HepG2 (cell line): ENCODE results near the gene IQCN. TPM values are rescaled to one million over a fixed set of nuclear protein-coding genes. Genes with fewer than 3 reads are reported as not detected.

Experiments used
- ATAC-seq: fragments of 200-7000 bp; cut with Tn5 transposase; 3 replicates; pipeline ENCODE4 v1.9.1; 2020; ENCODE audit warnings: mild to moderate bottlenecking, moderate library complexity
- BruUV-seq: library from RNA; stranded (reverse); fragments of 400-500 nt; replicated peaks from 2 replicates; lab custom pipeline; 2021; lab: Mats Ljungman, UMichigan
- CTCF ChIA-PET: fragments of 300-600 bp; formaldehyde crosslinking; extraction: SDS; loops from one replicate; lab custom pipeline; 2021; ENCODE audit warnings: low total read pairs, inconsistent platforms, low intra/inter-chr PET ratio; lab: Yijun Ruan, JAX
- POLR2A ChIA-PET: fragments of 350-600 bp; sonication (Branson Sonifier 250); formaldehyde crosslinking; loops from one replicate; lab custom pipeline; 2020; ENCODE audit warnings: antibody characterized with exemption, inconsistent platforms; lab: Yijun Ruan, JAX
- DNase-seq: peaks from one replicate; pipeline ENCODE4 v3.0.0-alpha.2; 2015; ENCODE audit warnings: low spot score
- FAIRE-seq: peaks from 3 replicates; lab custom pipeline; 2011; peaks lifted over from hg19 to GRCh38; lab: Jason Lieb, UNC
- H2AFZ ChIP-seq: one replicate; pipeline ENCODE4 v1.6.1; 2011; ENCODE audit warnings: low read length, inconsistent platforms
- H3K27ac ChIP-seq: fragments of 300-600 bp; 3 replicates; pipeline ENCODE4 v1.8.0; 2011; ENCODE audit warnings: mixed run types, mild to moderate bottlenecking, mixed read lengths, low read length, inconsistent platforms; ENCODE audit not compliant: insufficient read depth; ENCODE audit errors: extremely low read length
- H3K27me3 ChIP-seq, 2 experiments: fragments of 200-600 bp in 1 of 2; 2 replicates in 1 of 2; 3 replicates in 1 of 2; pipeline versions ENCODE4 v1.6.0 to v1.8.0; 2011; ENCODE audit warnings: low read length in 2 of 2, mild to moderate bottlenecking in 2 of 2, moderate library complexity in 2 of 2, inconsistent platforms in 1 of 2; ENCODE audit not compliant: insufficient read depth in 2 of 2, control insufficient read depth in 1 of 2
- H3K36me3 ChIP-seq, 2 experiments: fragments of 200-600 bp in 1 of 2; replicated peaks in 1 of 2; 2 replicates in 1 of 2; 3 replicates in 1 of 2; pipeline versions ENCODE4 v1.5.1 to v1.8.0; 2011; ENCODE audit warnings: low read length in 2 of 2, inconsistent platforms in 1 of 2; ENCODE audit not compliant: insufficient read depth in 2 of 2, control insufficient read depth in 1 of 2
- H3K4me1 ChIP-seq: 2 replicates; pipeline ENCODE4 v1.5.1; 2012; ENCODE audit warnings: low read length, inconsistent platforms; ENCODE audit not compliant: insufficient read depth
- H3K4me2 ChIP-seq: 2 replicates; pipeline ENCODE4 v1.6.0; 2011; ENCODE audit warnings: low read depth, low read length, inconsistent platforms
- H3K4me3 ChIP-seq, 3 experiments: fragments of 200-600 bp in 1 of 3; sonication (generic), shearing (Covaris generic) in 1 of 3; replicated peaks in 1 of 3; 2 replicates each; pipeline ENCODE4 v1.5.1; 2011 to 2016; ENCODE audit warnings: low read length in 3 of 3, inconsistent platforms in 2 of 3, low read depth in 2 of 3, mild to moderate bottlenecking in 2 of 3, control low read depth in 1 of 3, mixed read lengths in 1 of 3; ENCODE audit not compliant: insufficient read depth in 1 of 3
- H3K79me2 ChIP-seq: one replicate; pipeline ENCODE4 v1.6.1; 2011; ENCODE audit warnings: low read length, inconsistent platforms; ENCODE audit not compliant: insufficient read depth
- H3K9ac ChIP-seq: 2 replicates; pipeline ENCODE4 v1.6.0; 2011; ENCODE audit warnings: mild to moderate bottlenecking, low read depth, low read length, inconsistent platforms; ENCODE audit not compliant: insufficient read depth
- H3K9me3 ChIP-seq: 2 replicates; pipeline ENCODE4 v1.5.1; 2012; ENCODE audit warnings: mild to moderate bottlenecking, low read length
- H4K20me1 ChIP-seq: 2 replicates; pipeline ENCODE4 v1.6.0; 2011; ENCODE audit warnings: inconsistent platforms, mild to moderate bottlenecking, low read length, moderate library complexity; ENCODE audit not compliant: insufficient read depth
- AGO2 ChIP-seq: fragments of 200-400 bp; formaldehyde crosslinking; optimal IDR thresholded peaks from 2 replicates; pipeline ENCODE3; 2017; ENCODE audit warnings: mild to moderate bottlenecking, low read depth, low read length, moderate library complexity
- HNRNPL ChIP-seq: fragments of 200-400 bp; formaldehyde crosslinking; IDR thresholded peaks from 2 replicates; pipeline ENCODE4 v1.6.1; 2017; ENCODE audit warnings: mild to moderate bottlenecking, low read depth, low read length
- RBM39 ChIP-seq: fragments of 200-400 bp; formaldehyde crosslinking; IDR thresholded peaks from one replicate; pipeline ENCODE4 v1.6.1; 2018; ENCODE audit warnings: antibody characterized with exemption, mild to moderate bottlenecking, low read depth, low read length; ENCODE audit not compliant: poor library complexity, severe bottlenecking
- ZC3H13 ChIP-seq: sonication (generic); formaldehyde crosslinking; IDR thresholded peaks from 2 replicates; pipeline ENCODE4 v1.8.1; 2023; ENCODE audit warnings: mild to moderate bottlenecking, missing genetic modification reagents, moderate library complexity
- ZNF17 ChIP-seq: sonication (generic); formaldehyde crosslinking; IDR thresholded peaks from 2 replicates; pipeline ENCODE4 v1.5.0; 2020; ENCODE audit warnings: mild to moderate bottlenecking, missing genetic modification reagents
- ZNF282 ChIP-seq: fragments of 450-650 bp; IDR thresholded peaks from 2 replicates; pipeline ENCODE4 v1.6.1; 2018; ENCODE audit not compliant: partially characterized antibody
- ZNF773 ChIP-seq: sonication (generic); formaldehyde crosslinking; IDR thresholded peaks from 2 replicates; pipeline ENCODE4 v1.4.0; 2020; ENCODE audit warnings: missing genetic modification reagents, borderline replicate concordance
- ZSCAN29 ChIP-seq: sonication (generic); formaldehyde crosslinking; conservative IDR thresholded peaks from 2 replicates; pipeline ENCODE4 v1.4.0; 2020; ENCODE audit warnings: mild to moderate bottlenecking, missing genetic modification reagents
- WGBS: methylation state at CpG from one replicate; pipeline ENCODE4 v1.1.6; 2017; ENCODE audit warnings: low lambda C conversion rate; 5-methylcytosine and 5-hydroxymethylcytosine counted together
- in situ Hi-C: cut with HindIII; loops from 2 replicates; pipeline ENCODE4 v1.10.0; 2017; ENCODE audit warnings: low pct_unique_long_range_greater_than_20kb; ENCODE audit not compliant: extremely low pct_ligation_motif_present
- intact Hi-C: fragments of 100-400 bp; cut with micrococcal nuclease; formaldehyde crosslinking; loops from one replicate; pipeline ENCODE4 v1.10.0; 2022; ENCODE audit not compliant: unreplicated experiment
- polyA plus RNA-seq, 8 experiments: library from polyadenylated mRNA; depleted of rRNA in 3 of 8; stranded (reverse) in 7 of 8; unstranded in 1 of 8; fragments of >200 nt; fragmentation: Illumina TruSeq in 4 of 8; extraction: Trizol in 4 of 8; gene quantifications; 2 replicates each; pipeline versions ENCODE4 v1.2.1 to v1.2.3, GENCODE V29; 2011 to 2016; ENCODE audit warnings: low read depth in 4 of 8, missing spikeins in 1 of 8, mixed read lengths in 1 of 8; ENCODE audit not compliant: insufficient read depth in 1 of 8
- total RNA-seq, 5 experiments: library from RNA; depleted of rRNA; stranded (reverse); fragments of >200 nt; fragmentation: Illumina TruSeq; extraction: Trizol; gene quantifications; 2 replicates each; pipeline ENCODE4 v1.2.3, GENCODE V29; 2016; ENCODE audit warnings: low read depth in 1 of 5
- TF ChIP-seq, protein P1 (sequence below): sonication (generic); formaldehyde crosslinking; IDR thresholded peaks from 2 replicates; pipeline ENCODE4; 2020; ENCODE audit warnings: missing genetic modification reagents, mild to moderate bottlenecking, borderline replicate concordance
- TF ChIP-seq, protein P2 (sequence below): sonication (generic); formaldehyde crosslinking; IDR thresholded peaks from 2 replicates; pipeline ENCODE4 v1.5.0; 2020; ENCODE audit warnings: mild to moderate bottlenecking, missing genetic modification reagents, moderate library complexity

The IQCN gene
- total and polyA plus RNA-seq, 2 of the 13 experiments (the other 11 are each of a cell fraction or from before 2014, with no cell fraction given): 0.04 to 0.18 TPM

DNA sequence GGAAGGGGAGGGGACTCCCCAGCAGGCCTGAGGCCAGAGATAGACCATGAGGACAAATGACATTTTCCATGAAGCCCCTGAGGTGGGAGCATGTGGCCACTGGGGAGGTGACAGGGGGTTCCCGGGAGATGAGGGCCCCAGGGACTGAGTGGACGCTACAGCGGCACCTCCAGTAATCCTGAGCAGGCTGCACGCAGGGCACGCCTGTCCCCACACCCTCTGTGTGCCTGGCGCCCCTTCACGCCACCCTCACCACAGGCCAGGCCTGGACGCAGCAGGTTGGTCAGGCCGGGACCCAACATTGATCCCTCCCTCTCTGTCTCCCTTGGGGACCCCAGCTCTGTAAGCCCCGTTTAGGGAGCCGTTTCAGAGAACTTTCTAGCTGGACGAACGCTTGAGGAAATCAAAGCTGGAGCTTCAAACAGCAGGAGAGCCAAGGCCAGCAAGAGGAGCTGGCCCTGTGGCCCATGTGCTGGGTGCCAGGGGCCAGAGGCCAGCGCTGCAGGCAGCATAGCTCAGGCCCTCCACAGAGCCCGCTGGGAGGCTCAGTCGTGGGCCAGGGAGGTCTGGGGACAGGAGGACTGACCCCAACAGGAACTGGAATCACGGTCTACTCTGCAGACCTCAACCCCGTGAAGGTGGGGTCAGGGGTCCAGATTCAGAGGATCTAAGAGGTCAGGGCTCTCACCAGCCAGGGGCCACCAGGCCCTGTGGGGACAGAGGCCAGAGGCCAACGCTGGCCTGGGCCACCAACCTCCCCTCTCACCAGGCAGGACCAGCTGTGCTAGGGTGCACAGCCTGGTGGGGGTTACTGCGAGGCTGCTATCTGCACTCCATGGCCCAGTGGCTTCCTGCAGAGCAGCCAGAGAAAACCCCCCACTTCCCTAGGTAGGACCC, 34.0 kb upstream of the IQCN start (continued):
- TF ChIP-seq, protein P1, sequence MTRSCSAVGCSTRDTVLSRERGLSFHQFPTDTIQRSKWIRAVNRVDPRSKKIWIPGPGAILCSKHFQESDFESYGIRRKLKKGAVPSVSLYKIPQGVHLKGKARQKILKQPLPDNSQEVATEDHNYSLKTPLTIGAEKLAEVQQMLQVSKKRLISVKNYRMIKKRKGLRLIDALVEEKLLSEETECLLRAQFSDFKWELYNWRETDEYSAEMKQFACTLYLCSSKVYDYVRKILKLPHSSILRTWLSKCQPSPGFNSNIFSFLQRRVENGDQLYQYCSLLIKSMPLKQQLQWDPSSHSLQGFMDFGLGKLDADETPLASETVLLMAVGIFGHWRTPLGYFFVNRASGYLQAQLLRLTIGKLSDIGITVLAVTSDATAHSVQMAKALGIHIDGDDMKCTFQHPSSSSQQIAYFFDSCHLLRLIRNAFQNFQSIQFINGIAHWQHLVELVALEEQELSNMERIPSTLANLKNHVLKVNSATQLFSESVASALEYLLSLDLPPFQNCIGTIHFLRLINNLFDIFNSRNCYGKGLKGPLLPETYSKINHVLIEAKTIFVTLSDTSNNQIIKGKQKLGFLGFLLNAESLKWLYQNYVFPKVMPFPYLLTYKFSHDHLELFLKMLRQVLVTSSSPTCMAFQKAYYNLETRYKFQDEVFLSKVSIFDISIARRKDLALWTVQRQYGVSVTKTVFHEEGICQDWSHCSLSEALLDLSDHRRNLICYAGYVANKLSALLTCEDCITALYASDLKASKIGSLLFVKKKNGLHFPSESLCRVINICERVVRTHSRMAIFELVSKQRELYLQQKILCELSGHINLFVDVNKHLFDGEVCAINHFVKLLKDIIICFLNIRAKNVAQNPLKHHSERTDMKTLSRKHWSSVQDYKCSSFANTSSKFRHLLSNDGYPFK (CRISPR knock-in tag): no peak
- TF ChIP-seq ZSCAN29 (CRISPR knock-in tag): no peak

DNA sequence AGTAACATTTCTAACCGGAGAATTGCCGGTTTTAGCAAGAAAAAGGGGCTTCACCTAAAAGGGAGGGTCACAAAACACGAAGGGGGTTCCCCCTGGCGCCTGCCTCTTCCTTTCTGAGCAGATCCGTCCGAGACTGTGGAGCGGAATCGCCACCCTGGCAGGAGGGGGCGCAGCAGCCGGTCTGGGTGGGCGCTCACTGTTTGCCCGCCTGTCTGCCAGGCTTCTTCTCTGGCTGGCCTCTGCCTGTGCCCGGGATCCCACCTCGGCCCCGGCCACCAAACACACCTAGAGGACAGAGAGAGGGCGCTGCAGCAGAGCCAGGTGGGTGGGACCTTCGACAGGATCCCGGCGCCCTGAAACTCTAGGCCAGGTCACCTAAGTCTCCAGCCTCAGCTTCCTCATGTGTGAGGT, 33.0 kb upstream of the IQCN start:
- no TSS peak for BruUV-seq
- Histone ChIP-seq H3K4me2 (no peak overlapping the region), H3K9ac (no peak overlapping the region), H3K79me2 (no peaks in the 10 kb centered on the region), H4K20me1 (no peaks in the 10 kb centered on the region), H3K27me3 (no peaks in the 10 kb centered on the region), H3K4me3 (no peak overlapping the region), H3K27ac (peak overlapping the region; percentile 23), H2AFZ (no peak overlapping the region), H3K9me3 (no peaks in the 10 kb centered on the region), H3K4me1 (peaks cover 63% of the 10 kb centered on the region), H3K36me3 (peaks cover 5 to 25% of the 10 kb centered on the region in 2 experiments; a peak in 3 of 5 replicates)
- FAIRE-seq (no peak), ATAC-seq (no peak), DNase-seq (no peak)
- WGBS: 92% methylated on average over 9 of the region's 19 CpGs
- intact Hi-C loops: no loop called here
- CTCF ChIA-PET: no interaction called here
- POLR2A ChIA-PET: no interaction called here
- in situ Hi-C loops: no loop called here
- TF ChIP-seq ZC3H13 (0 out of 2 replicates have a peak, but pooled peaks have one; percentile 26), ZNF282 (no peak), HNRNPL (peak; percentile 68; the same call in 1 of the 2 replicates), ZNF773 (CRISPR knock-in tag) (no peak), RBM39 (peak; percentile 29), AGO2 (peak; percentile 48), ZNF17 (CRISPR knock-in tag) (no peak)
- TF ChIP-seq, protein P2, sequence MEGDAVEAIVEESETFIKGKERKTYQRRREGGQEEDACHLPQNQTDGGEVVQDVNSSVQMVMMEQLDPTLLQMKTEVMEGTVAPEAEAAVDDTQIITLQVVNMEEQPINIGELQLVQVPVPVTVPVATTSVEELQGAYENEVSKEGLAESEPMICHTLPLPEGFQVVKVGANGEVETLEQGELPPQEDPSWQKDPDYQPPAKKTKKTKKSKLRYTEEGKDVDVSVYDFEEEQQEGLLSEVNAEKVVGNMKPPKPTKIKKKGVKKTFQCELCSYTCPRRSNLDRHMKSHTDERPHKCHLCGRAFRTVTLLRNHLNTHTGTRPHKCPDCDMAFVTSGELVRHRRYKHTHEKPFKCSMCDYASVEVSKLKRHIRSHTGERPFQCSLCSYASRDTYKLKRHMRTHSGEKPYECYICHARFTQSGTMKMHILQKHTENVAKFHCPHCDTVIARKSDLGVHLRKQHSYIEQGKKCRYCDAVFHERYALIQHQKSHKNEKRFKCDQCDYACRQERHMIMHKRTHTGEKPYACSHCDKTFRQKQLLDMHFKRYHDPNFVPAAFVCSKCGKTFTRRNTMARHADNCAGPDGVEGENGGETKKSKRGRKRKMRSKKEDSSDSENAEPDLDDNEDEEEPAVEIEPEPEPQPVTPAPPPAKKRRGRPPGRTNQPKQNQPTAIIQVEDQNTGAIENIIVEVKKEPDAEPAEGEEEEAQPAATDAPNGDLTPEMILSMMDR: peak; percentile 17; the same call in 1 of the 2 replicates
